ENCODE measurements around the gene GUCA2A. TPM values are rescaled to one million over a fixed set of nuclear protein-coding genes. Genes with fewer than 3 reads are reported as not detected.

GUCA2A gene
- polyA plus RNA-seq, 1 of the 3 experiments (the other 2 are of a cell fraction): not detected

DNA sequence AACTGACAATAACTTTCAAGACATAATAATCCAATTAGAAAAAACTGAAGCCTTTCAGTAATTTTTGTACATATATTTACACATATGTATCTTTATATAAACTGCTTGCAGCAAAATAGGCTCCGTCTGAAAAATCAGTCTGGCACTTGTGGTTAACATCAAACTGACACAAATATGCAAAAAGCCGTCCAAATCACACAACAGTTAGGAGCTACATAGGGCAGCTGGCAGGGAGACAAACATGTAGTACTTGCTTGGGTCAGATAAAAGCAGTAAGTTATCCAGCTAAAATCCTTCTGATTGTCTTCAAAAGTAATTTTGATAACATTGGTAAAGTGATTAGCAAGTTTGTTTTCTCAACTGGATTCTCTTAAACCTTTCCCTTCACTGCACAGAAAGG lies 14.7 kb upstream of the GUCA2A start:
- Histone ChIP-seq H2AFZ (ENCODE audit: low read depth) (no peak overlapping the region), H3K9me2 (no peaks in the 10 kb centered on the region), H3F3A (replicated peaks; ENCODE audit: insufficient read depth) (peaks cover 27% of the 10 kb centered on the region), H3K27ac (ENCODE audit: low read depth in 2 of 2, low read length in 1 of 2) (peak overlapping the region; percentile 48 to 90; a peak in 3 of 4 replicates), H3K4me2 (peak overlapping the region; percentile 42; the same call in 1 of the 2 replicates), H3K9me3 (no peaks in the 10 kb centered on the region), H4K20me1 (ENCODE audit: insufficient read depth) (peaks cover 15% of the 10 kb centered on the region), H3K27me3 (ENCODE audit: insufficient read depth) (no peaks in the 10 kb centered on the region), H3K9ac (no peak overlapping the region), H3K4me3 (ENCODE audit: low read depth in 2 of 2, low read length in 1 of 2) (no peak overlapping the region), H3K79me2 (ENCODE audit: insufficient read depth) (no peaks in the 10 kb centered on the region), H3K36me3 (replicated peaks in 1 of 2; ENCODE audit: control insufficient read depth in 1 of 2, insufficient read depth in 2 of 2, low read length in 1 of 2) (peaks cover 12% of the 10 kb centered on the region in 2 experiments), H3K4me1 (ENCODE audit: control insufficient read depth in 1 of 2, insufficient read depth in 2 of 2, low read depth in 1 of 2, low read length in 1 of 2) (peaks cover 28 to 45% of the 10 kb centered on the region in 2 experiments; a peak in 3 of 4 replicates)
- ChIA-PET CTCF (interaction anchor here (0.8 to 1.8 kb wide), 5 partner anchors 8 to 154 kb away, joined by 3 to 5 read pairs (median 4); no protein-coding TSS in a partner anchor), POLR2A (interaction anchor here (0.7 kb wide), 1 partner anchor 512 kb away, joined by 3 read pairs; no protein-coding TSS in a partner anchor)
- TF ChIP-seq EP300 (IDR thresholded peaks at IDR 0.05; ENCODE audit: borderline replicate concordance in 1 of 2, low read depth in 1 of 2, low read length in 1 of 2) (peak in 1 of 2 experiments; percentile 74; a peak in 2 of 4 replicates), MXI1 (IDR thresholded peaks at IDR 0.05; ENCODE audit: low read depth, low read length) (no peak), GATA2 (CRISPR knock-in tag; IDR thresholded peaks at IDR 0.05) (peak; percentile 35; the same call in 1 of the 2 replicates), GABPA (IDR thresholded peaks at IDR 0.05; ENCODE audit: low read depth) (no peak), POLR2AphosphoS5 (IDR thresholded peaks at IDR 0.05; ENCODE audit: low read depth, low read length) (peak; percentile 64; the same call in 1 of the 2 replicates), NFIC (IDR thresholded peaks at IDR 0.05; ENCODE audit: borderline replicate concordance) (peak; percentile 65), SIN3A (IDR thresholded peaks at IDR 0.05; ENCODE audit: borderline replicate concordance, low read depth, low read length) (no peak), RCOR1 (IDR thresholded peaks at IDR 0.05; ENCODE audit: low read length) (peak; percentile 73), JUND (IDR thresholded peaks at IDR 0.05) (peak; percentile 42), SMC3 (IDR thresholded peaks at IDR 0.05; ENCODE audit: low read depth, low read length) (no peak), RAD21 (IDR thresholded peaks at IDR 0.05; ENCODE audit: low read length) (no peak), RXRA (IDR thresholded peaks at IDR 0.05; ENCODE audit: borderline replicate concordance, low read depth) (no peak), TCF12 (IDR thresholded peaks at IDR 0.05) (peak; percentile 84), TEAD4 (IDR thresholded peaks at IDR 0.05; ENCODE audit: borderline replicate concordance, insufficient read depth) (0 out of 2 replicates have a peak, but pooled peaks have one; percentile 20)
- TF ChIP-seq, protein P1, sequence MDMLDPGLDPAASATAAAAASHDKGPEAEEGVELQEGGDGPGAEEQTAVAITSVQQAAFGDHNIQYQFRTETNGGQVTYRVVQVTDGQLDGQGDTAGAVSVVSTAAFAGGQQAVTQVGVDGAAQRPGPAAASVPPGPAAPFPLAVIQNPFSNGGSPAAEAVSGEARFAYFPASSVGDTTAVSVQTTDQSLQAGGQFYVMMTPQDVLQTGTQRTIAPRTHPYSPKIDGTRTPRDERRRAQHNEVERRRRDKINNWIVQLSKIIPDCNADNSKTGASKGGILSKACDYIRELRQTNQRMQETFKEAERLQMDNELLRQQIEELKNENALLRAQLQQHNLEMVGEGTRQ (IDR thresholded peaks at IDR 0.05; ENCODE audit: borderline replicate concordance, low read depth, low read length): no peak
- TF ChIP-seq, protein P2, sequence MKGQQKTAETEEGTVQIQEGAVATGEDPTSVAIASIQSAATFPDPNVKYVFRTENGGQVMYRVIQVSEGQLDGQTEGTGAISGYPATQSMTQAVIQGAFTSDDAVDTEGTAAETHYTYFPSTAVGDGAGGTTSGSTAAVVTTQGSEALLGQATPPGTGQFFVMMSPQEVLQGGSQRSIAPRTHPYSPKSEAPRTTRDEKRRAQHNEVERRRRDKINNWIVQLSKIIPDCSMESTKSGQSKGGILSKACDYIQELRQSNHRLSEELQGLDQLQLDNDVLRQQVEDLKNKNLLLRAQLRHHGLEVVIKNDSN (IDR thresholded peaks at IDR 0.05; ENCODE audit: borderline replicate concordance, low read depth): no peak
- TF ChIP-seq, protein P3, sequence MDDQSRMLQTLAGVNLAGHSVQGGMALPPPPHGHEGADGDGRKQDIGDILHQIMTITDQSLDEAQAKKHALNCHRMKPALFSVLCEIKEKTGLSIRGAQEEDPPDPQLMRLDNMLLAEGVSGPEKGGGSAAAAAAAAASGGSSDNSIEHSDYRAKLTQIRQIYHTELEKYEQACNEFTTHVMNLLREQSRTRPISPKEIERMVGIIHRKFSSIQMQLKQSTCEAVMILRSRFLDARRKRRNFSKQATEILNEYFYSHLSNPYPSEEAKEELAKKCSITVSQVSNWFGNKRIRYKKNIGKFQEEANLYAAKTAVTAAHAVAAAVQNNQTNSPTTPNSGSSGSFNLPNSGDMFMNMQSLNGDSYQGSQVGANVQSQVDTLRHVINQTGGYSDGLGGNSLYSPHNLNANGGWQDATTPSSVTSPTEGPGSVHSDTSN (IDR thresholded peaks at IDR 0.05): peak; percentile 81
- DNase-seq: no peak
- 10% methylated on average over 2 of the region's 2 CpGs for WGBS (ENCODE audit: low lambda C conversion rate)
